Subcutaneous abdominal adipose tissue (tissue), 5 donors: Measurements from ENCODE around the gene HOXB3.

ENCODE experiments used
- H3K27ac ChIP-seq: one replicate; pipeline ENCODE4 v1.7.0; 2013; ENCODE audit warnings: low read depth, mild to moderate bottlenecking, inconsistent platforms, low read length, moderate library complexity
- H3K27me3 ChIP-seq, 5 donors: one replicate each; pipeline ENCODE4 v1.7.0; 2013; ENCODE audit warnings: low read length in 5 of 5, inconsistent platforms in 1 of 5; ENCODE audit not compliant: control insufficient read depth in 5 of 5, insufficient read depth in 4 of 5
- H3K36me3 ChIP-seq, 5 donors: one replicate each; pipeline ENCODE4 v1.7.0; 2013; ENCODE audit warnings: low read length in 5 of 5; ENCODE audit not compliant: control insufficient read depth in 5 of 5, insufficient read depth in 5 of 5
- H3K4me1 ChIP-seq, 5 donors: one replicate each; pipeline ENCODE4 v1.7.0; 2013; ENCODE audit warnings: low read length in 5 of 5, mild to moderate bottlenecking in 3 of 5, moderate library complexity in 1 of 5; ENCODE audit not compliant: control insufficient read depth in 5 of 5, insufficient read depth in 5 of 5
- H3K4me3 ChIP-seq, 5 donors: one replicate each; pipeline ENCODE4 v1.7.0; 2013; ENCODE audit warnings: low read length in 5 of 5, low read depth in 1 of 5
- H3K9ac ChIP-seq, 5 donors: one replicate each; pipeline ENCODE4 v1.7.0; 2013; ENCODE audit warnings: low read length in 5 of 5, mild to moderate bottlenecking in 4 of 5, moderate library complexity in 3 of 5
- H3K9me3 ChIP-seq, 5 donors: one replicate each; pipeline ENCODE4 v1.7.0; 2013; ENCODE audit warnings: low read length in 5 of 5; ENCODE audit not compliant: control insufficient read depth in 5 of 5
- donor health status: healthy.
- donor health status: healthy.
- donor health status: healthy.
- donor health status: healthy.
- donor health status: healthy.

The HOXB3 gene

GRCh38 chr17:48617471-48618255, 27.6 kb upstream of the HOXB3 start:
- Histone ChIP-seq H3K4me1 (peaks cover 2 to 26% (median 19%) of the 10 kb centered on the region in 5 donors), H3K27me3 (peaks cover 41 to 69% (median 56%) of the 10 kb centered on the region in 5 donors), H3K9ac (no peak overlapping the region), H3K9me3 (no peaks in the 10 kb centered on the region), H3K4me3 (no peak overlapping the region), H3K27ac (no peak overlapping the region), H3K36me3 (no peaks in the 10 kb centered on the region)

- peaks cover 37 to 61% (median 49%) of the 10 kb centered on the region in 5 donors for H3K27me3 ChIP-seq
- peaks cover 2 to 33% (median 26%) of the 10 kb centered on the region in 5 donors for H3K4me1 ChIP-seq
- no peaks in the 10 kb centered on the region for H3K36me3 ChIP-seq
- H3K4me3 ChIP-seq, result no peak overlapping the region
- no peak overlapping the region for H3K27ac ChIP-seq
- no peaks in the 10 kb centered on the region for H3K9me3 ChIP-seq
- no peak overlapping the region for H3K9ac ChIP-seq
Measured at GRCh38 chr17:48616717-48617470, 26.9 kb upstream of the HOXB3 start.

- Histone ChIP-seq H3K9me3 (no peaks in the 10 kb centered on the region), H3K27ac (no peak overlapping the region), H3K9ac (no peak overlapping the region), H3K36me3 (no peaks in the 10 kb centered on the region), H3K4me1 (peaks cover 2 to 40% (median 32%) of the 10 kb centered on the region in 5 donors), H3K27me3 (peaks cover 29 to 54% (median 41%) of the 10 kb centered on the region in 5 donors), H3K4me3 (no peak overlapping the region)
Measured at GRCh38 chr17:48615963-48616716, 26.1 kb upstream of the HOXB3 start.

- Histone ChIP-seq H3K36me3 (no peaks in the 10 kb centered on the region), H3K27ac (peak within 1 kb of the TSS; percentile 77), H3K9ac (peak within 1 kb of the TSS in 4 of 5 donors; percentile 43 to 62 (median 52)), H3K9me3 (no peaks in the 10 kb centered on the region), H3K4me3 (peak within 1 kb of the TSS in 4 of 5 donors; percentile 39 to 85 (median 63)), H3K27me3 (peaks cover 25 to 46% (median 36%) of the 10 kb centered on the region in 5 donors), H3K4me1 (peaks cover 2 to 47% (median 33%) of the 10 kb centered on the region in 5 donors)
Measured at GRCh38 chr17:48615047-48615962, 25.3 kb upstream of the HOXB3 start, which contains the start of gene HOXB8. Gene HOXB8 (minus strand): TSS chr17:48615292. CDS start chr17:48614704, 588 bp downstream.

GRCh38 chr17:48613862-48614694, 24.0 kb upstream of the HOXB3 start:
- Histone ChIP-seq H3K4me3 (peak overlapping the region; percentile 22 to 85 (median 63)), H3K27me3 (peaks cover 16 to 34% (median 29%) of the 10 kb centered on the region in 5 donors), H3K27ac (peak overlapping the region; percentile 77), H3K4me1 (peaks cover 2 to 57% (median 42%) of the 10 kb centered on the region in 5 donors), H3K9me3 (no peaks in the 10 kb centered on the region), H3K9ac (peak overlapping the region in 4 of 5 donors; percentile 43 to 62 (median 52)), H3K36me3 (no peaks in the 10 kb centered on the region)

- peaks cover 0 to 56% (median 41%) of the 10 kb centered on the region in 5 donors for H3K4me1 ChIP-seq
Measured at GRCh38 chr17:48612854-48613691, 23.0 kb upstream of the HOXB3 start.

GRCh38 chr17:48612456-48612853, 22.4 kb upstream of the HOXB3 start:
- Histone ChIP-seq H3K36me3 (no peaks in the 10 kb centered on the region), H3K4me1 (peaks cover 0 to 52% (median 39%) of the 10 kb centered on the region in 5 donors), H3K27ac (peak overlapping the region; percentile 77), H3K4me3 (peak overlapping the region; percentile 79 to 89 (median 86)), H3K27me3 (peaks cover 8 to 22% (median 19%) of the 10 kb centered on the region in 5 donors), H3K9ac (peak overlapping the region; percentile 57 to 85 (median 73)), H3K9me3 (no peaks in the 10 kb centered on the region)

More at GRCh38 chr17:48612854-48613691, 23.0 kb upstream of the HOXB3 start:
- H3K9ac ChIP-seq, result peak overlapping the region; percentile 57 to 85 (median 73)
- no peaks in the 10 kb centered on the region for H3K36me3 ChIP-seq
- H3K27ac ChIP-seq, result peak overlapping the region; percentile 77
- H3K27me3 ChIP-seq, result peaks cover 14 to 28% (median 25%) of the 10 kb centered on the region in 5 donors
- no peaks in the 10 kb centered on the region for H3K9me3 ChIP-seq
- peak overlapping the region; percentile 79 to 89 (median 86) for H3K4me3 ChIP-seq
